GM10248 (cell line): ENCODE data around the gene SLC17A9.

Experiments
- CTCF ChIA-PET: fragments of 300-600 bp; sonication (Branson Sonifier 250); formaldehyde crosslinking; extraction: SDS; loops from one replicate; lab custom pipeline; 2021; ENCODE audit warnings: antibody characterized with exemption; lab: Yijun Ruan, JAX
- POLR2A ChIA-PET: fragments of 350-650 bp; sonication (Branson Sonifier 250); formaldehyde crosslinking; extraction: SDS; loops from one replicate; lab custom pipeline; 2020; ENCODE audit warnings: antibody characterized with exemption; lab: Yijun Ruan, JAX
- DNase-seq: peaks from one replicate; pipeline ENCODE4 v3.0.0; 2012; ENCODE audit errors: extremely low spot score
- TF ChIP-seq, protein P1 (sequence below): IDR thresholded peaks from 2 replicates; pipeline ENCODE4 v1.5.1; 2012; ENCODE audit warnings: mild to moderate bottlenecking, low read depth; ENCODE audit errors: extremely low read depth, missing control alignments, control extremely low read depth

The SLC17A9 gene

DNA sequence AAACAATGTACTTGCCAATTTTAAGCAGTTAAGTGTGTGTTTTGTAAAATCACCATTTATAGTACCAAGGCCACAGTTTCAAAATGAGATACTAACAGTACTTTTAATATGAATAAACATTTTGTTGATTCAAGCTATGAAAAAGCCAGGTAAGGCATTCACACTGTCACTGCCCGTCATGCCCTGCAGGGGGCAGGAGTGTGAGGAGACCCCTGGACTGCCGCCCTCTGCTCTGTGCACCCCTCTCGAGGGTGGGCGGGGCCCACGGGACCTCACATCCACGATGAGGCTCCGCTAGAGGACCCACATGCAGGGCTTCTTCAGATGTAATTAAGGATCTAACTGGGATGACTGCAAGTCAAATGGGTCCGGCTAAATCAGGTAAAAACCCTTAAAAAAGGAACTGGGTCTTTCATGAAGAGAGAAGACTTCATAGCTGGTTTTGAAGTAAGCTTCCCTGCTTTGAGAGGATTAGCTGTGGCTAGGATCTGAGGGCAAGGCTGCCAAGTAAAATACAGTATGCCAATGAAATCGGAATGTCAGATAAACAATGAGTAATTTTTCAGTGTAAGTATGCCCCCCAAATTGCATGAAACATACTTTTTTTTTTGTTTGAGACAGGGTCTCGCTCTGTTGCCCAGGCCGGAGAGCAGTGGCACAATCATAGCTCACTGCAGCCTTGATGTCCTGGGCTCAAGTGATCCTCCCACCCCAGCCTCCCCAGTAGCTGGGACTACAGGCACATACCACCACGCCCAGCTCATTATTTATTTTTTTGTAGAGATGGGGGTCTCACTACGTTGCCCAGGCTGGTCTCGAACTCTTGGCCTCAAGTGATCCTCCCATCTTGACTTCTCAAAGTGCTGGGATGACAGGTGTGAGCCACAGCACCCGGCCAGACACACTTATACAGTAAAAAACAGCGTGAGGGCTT lies 44.9 kb upstream of the SLC17A9 start:
- TF ChIP-seq, protein P1, sequence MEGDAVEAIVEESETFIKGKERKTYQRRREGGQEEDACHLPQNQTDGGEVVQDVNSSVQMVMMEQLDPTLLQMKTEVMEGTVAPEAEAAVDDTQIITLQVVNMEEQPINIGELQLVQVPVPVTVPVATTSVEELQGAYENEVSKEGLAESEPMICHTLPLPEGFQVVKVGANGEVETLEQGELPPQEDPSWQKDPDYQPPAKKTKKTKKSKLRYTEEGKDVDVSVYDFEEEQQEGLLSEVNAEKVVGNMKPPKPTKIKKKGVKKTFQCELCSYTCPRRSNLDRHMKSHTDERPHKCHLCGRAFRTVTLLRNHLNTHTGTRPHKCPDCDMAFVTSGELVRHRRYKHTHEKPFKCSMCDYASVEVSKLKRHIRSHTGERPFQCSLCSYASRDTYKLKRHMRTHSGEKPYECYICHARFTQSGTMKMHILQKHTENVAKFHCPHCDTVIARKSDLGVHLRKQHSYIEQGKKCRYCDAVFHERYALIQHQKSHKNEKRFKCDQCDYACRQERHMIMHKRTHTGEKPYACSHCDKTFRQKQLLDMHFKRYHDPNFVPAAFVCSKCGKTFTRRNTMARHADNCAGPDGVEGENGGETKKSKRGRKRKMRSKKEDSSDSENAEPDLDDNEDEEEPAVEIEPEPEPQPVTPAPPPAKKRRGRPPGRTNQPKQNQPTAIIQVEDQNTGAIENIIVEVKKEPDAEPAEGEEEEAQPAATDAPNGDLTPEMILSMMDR = peak; percentile 33
- no peak for DNase-seq
- CTCF ChIA-PET = interaction anchor here (0.8 to 4.1 kb wide), 14 partner anchors 9 to 102 kb away, joined by 3 to 29 read pairs (median 7); partner anchors contain the start of gene DIDO1
- POLR2A ChIA-PET = no interaction called here

DNA sequence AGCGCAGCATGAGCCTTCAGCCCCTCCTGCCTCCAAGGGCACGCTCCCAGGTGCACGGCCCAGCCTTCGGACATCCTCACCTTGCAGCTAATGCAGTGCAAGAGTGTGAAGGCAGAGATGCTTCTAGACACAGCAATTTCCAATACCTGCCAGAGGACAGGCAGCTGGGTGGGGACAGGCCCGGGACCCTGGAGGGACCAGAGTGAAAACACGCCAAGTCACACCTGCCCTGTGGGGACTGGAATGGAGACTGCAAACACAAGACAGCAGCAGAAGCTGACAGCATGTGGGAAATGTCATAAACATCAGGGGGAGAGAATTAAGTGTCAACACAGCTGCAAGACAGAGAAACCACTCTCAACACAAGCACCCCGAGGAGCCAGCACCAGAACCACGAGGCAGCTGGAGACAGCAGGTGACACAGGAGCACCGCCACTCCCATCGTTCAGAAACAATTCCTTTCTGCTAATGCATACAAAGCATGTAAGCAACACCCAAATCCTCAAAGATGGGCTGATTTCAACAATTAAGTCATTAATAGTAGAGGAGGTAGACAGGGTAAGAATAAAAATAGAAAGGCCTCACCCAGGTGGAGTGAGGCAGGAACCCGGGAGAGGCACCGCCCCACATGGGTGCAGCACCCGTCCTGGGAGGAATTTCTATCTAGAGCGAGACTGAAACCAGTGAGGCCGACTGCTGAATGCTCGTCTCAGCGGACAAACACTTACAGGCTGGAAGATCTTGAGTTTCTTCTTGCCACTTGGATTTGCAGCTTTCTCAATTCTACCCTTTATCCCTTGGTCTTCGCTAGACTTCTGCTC lies 43.3 kb upstream of the SLC17A9 start:
- no peak for DNase-seq
- TF ChIP-seq, protein P1 = no peak
- ChIA-PET POLR2A (no interaction called here), CTCF (interaction anchor here (1.5 to 4.1 kb wide), 6 partner anchors 7 to 63 kb away, joined by 3 to 29 read pairs (median 18); partner anchors contain the start of gene DIDO1)

DNA sequence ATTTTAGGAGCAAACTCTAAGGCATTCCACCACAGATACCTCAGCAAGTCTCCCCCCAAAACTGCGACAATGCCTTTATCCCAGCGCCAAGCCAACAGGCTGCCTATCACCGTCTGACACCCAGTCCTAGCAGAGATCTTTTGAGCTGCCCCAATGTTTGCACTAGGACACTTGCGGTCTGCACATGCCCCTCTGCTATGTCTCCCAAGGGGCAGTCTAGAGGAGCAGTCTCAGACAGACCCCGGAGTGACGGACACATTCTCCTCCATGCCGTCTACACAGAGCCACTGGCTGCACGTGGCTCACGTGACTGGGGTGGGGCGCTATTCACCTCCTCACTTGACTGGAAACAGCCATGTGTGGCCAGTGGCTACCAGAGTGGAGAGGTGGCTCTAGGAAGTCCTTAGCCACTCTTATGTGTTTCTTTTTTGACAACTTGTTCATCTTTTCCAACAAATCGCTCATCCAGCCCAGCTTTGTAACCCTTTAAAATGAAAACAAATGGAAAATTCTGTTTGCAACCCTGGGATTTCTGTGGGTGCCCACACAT lies 42.2 kb upstream of the SLC17A9 start:
- no peak for DNase-seq
- POLR2A ChIA-PET = no interaction called here
- TF ChIP-seq, protein P1 = no peak
- CTCF ChIA-PET = interaction anchor here (5.2 to 12.6 kb wide), 2 partner anchors 9 to 12 kb away, joined by 30 to 153 read pairs; no protein-coding TSS in a partner anchor

DNA sequence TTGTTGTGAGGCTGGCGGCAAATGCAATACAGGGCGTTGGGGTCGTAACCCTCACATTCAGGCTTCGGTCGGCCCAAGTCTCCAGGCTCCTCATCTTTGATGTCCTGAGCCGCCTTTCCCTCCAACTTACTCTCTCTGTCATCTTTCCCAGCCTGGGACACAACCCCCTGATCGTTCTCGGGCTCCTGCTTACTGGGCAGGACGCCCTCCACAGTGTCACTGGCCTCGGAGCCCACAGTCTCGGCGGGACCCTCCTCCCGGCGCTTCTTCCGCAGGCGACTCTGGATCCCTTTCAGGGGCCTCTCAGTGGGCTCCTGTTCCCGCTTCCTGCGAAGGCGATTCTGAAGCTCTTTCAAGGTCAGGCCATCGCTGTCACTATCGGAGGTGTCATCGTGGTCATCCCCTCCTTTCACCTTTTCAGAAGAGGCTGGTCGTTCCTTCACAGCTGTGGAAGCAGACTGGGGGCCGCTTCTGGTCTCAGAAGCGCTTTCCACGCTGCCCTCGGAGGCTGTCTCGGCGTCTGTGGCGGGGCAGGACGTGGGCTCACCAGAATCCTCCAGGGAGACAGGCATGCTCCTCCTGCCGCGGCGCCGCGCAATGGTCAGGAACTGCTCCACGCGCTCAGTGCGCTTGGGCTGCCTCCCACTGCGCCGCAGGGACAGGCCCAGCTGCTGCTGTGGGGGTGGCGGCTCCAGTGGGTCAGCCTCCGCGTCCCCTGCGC lies 41.6 kb upstream of the SLC17A9 start:
- ChIA-PET POLR2A (no interaction called here), CTCF (interaction anchor here (1.5 to 12.6 kb wide), 3 partner anchors 10 to 98 kb away, joined by 5 to 153 read pairs (median 30); no protein-coding TSS in a partner anchor)
- TF ChIP-seq, protein P1 = no peak
- no peak for DNase-seq

DNA sequence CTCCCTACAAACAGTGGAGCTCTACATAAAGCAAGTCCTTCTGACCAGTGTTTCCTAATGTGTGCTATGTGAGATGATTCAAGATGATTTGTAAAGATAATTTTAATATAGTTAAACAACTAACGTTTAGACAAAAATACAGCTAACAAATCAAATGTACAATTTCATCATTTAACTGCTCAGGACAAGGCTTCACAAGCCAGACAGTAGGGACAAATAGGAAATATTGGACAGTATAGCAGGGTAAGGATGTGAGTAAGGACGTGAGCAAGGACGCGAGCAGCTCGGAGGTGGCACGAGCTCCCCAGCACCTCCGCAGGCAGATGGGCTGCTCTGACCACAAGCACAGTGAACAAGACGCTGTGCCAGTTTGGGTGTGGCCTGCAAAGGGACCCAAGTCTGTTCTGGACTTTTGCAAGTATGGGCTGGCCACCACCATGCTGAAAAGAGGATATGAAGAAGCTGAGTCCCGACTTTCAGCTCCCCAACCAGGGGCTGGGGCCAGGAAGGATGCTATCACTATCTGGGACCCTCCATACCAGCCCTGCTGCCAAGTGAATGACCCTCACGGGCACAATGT lies 40.7 kb upstream of the SLC17A9 start:
- ChIA-PET CTCF (interaction anchor here (1.5 to 12.6 kb wide), 4 partner anchors 11 to 97 kb away, joined by 3 to 153 read pairs (median 18); partner anchors contain the start of gene SLC17A9), POLR2A (no interaction called here)
- DNase-seq = no peak
- TF ChIP-seq, protein P1 = no peak
